Measurements from ENCODE around the gene MMP28.

DNA sequence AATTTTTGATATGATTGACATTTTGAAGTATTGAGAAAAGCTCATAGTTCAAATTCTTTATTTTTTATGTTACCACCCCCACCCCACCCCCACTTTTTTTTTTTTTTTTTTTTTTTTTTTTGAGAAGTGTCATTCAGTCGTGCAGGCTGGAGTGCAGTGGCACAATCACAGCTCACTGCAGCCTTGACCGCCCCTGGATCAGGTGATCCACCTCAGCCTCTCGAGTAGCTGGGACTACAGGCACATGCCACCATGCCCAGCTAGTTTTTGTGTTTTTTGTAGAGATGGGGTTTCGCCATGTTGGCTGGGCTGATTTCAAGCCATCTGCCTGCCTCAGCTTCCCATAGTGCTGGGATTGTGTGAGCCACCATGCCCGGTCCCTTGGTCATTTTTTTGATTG lies 21.3 kb upstream of the MMP28 start:
- TF ChIP-seq CTCF (IDR thresholded peaks at IDR 0.05) (no peak), POLR2A (IDR thresholded peaks at IDR 0.05) (no peak)
